Measurements from ENCODE around the gene AGXT.

The AGXT gene

GRCh38 chr2:240903191-240904060 lies 34.8 kb downstream of the AGXT start:
- TF ChIP-seq CTCF (IDR thresholded peaks at IDR 0.05; ENCODE audit: low read depth, low read length) = no peak
- H3K4me3 ChIP-seq (ENCODE audit: low read depth, low read length) = no peak overlapping the region

- H3K4me3 ChIP-seq (ENCODE audit: low read depth, low read length) = no peak overlapping the region
- TF ChIP-seq CTCF (IDR thresholded peaks at IDR 0.05; ENCODE audit: low read depth, low read length) = no peak
Measured at GRCh38 chr2:240904216-240905175, 35.9 kb downstream of the AGXT start.

- H3K4me3 ChIP-seq (ENCODE audit: low read depth, low read length) = no peak overlapping the region
- no peak for TF ChIP-seq CTCF (IDR thresholded peaks at IDR 0.05; ENCODE audit: low read depth, low read length)
Measured at GRCh38 chr2:240905176-240905781, 36.7 kb downstream of the AGXT start.

- no peak within 1 kb of the TSS for H3K4me3 ChIP-seq (ENCODE audit: low read depth, low read length)
- TF ChIP-seq CTCF (IDR thresholded peaks at IDR 0.05; ENCODE audit: low read depth, low read length) = no peak
Measured at GRCh38 chr2:240906141-240906910, 37.7 kb downstream of the AGXT start, which contains the start of gene CROCC2. Gene CROCC2 (plus strand): TSS chr2:240906336. CDS start chr2:240906514, 178 bp downstream.

- H3K4me3 ChIP-seq (ENCODE audit: low read depth, low read length) = no peak overlapping the region
- no peak for TF ChIP-seq CTCF (IDR thresholded peaks at IDR 0.05; ENCODE audit: low read depth, low read length)
Measured at GRCh38 chr2:240906911-240907590, 38.4 kb downstream of the AGXT start.
